ENCODE measurements around the gene TTC7B. TPM values are rescaled to one million over a fixed set of nuclear protein-coding genes. Genes with fewer than 3 reads are reported as not detected.

TTC7B gene
- total and polyA plus RNA-seq, 2 experiments from 2014 or later, result 7.9 to 28.6 TPM

- Histone ChIP-seq H3K4me3 (no peak overlapping the region), H3K9me2 (ENCODE audit: insufficient read depth) (peaks cover 6% of the 10 kb centered on the region; the same call in 1 of the 2 replicates), H3K27me3 (ENCODE audit: insufficient read depth) (no peaks in the 10 kb centered on the region), H3F3A (replicated peaks; ENCODE audit: low read depth) (no peaks in the 10 kb centered on the region), H3K27ac (ENCODE audit: low read depth) (no peak overlapping the region), H3K4me2 (no peak overlapping the region), H2AFZ (peak overlapping the region; percentile 49; the same call in 1 of the 2 replicates), H4K20me1 (replicated peaks; ENCODE audit: insufficient read depth) (no peaks in the 10 kb centered on the region), H3K36me3 (ENCODE audit: insufficient read depth) (no peaks in the 10 kb centered on the region), H3K4me1 (ENCODE audit: insufficient read depth) (peaks cover 14% of the 10 kb centered on the region), H3K79me2 (replicated peaks; ENCODE audit: insufficient read depth) (no peaks in the 10 kb centered on the region)
- Mint-ChIP-seq H3K27ac (no peak overlapping the region), H3K36me3 (ENCODE audit: low read depth) (no peaks in the 10 kb centered on the region; the same call in 2 of the 3 replicates), H3K4me1 (peaks cover 35% of the 10 kb centered on the region), H3K9me3 (no peaks in the 10 kb centered on the region), H3K27me3 (ENCODE audit: insufficient read depth, low read depth, poor library complexity) (peaks cover 8% of the 10 kb centered on the region), H3K4me3 (no peak overlapping the region)
- TF ChIP-seq ZNF462 (CRISPR knock-in tag; IDR thresholded peaks at IDR 0.05) (no peak), EZH2 (IDR thresholded peaks at IDR 0.05; ENCODE audit: low read depth, unreplicated experiment) (no peak), CREB1 (CRISPR knock-in tag; IDR thresholded peaks at IDR 0.05; ENCODE audit: low read depth) (no peak), ZNF331 (CRISPR knock-in tag; IDR thresholded peaks at IDR 0.05; ENCODE audit: low read depth) (no peak), EZH2phosphoT487 (IDR thresholded peaks at IDR 0.05; ENCODE audit: unreplicated experiment) (no peak), STAT1 (IDR thresholded peaks at IDR 0.05; ENCODE audit: unreplicated experiment) (no peak), ZNF114 (CRISPR knock-in tag; IDR thresholded peaks at IDR 0.05) (no peak), CTCF (conservative IDR thresholded peaks at IDR 0.05; ENCODE audit: low read depth in 2 of 2) (no peak), ETS1 (IDR thresholded peaks at IDR 0.05) (no peak), POLR2AphosphoS5 (IDR thresholded peaks at IDR 0.05; ENCODE audit: low read depth) (no peak), JUNB (IDR thresholded peaks at IDR 0.05; ENCODE audit: unreplicated experiment) (no peak), REST (IDR thresholded peaks at IDR 0.05; ENCODE audit: unreplicated experiment) (no peak), NANOG (IDR thresholded peaks at IDR 0.05; ENCODE audit: borderline replicate concordance) (no peak)
- ATAC-seq, result no peak
- DNase-seq (ENCODE audit: low spot score), result no peak
Observed at GRCh38 chr14:90505531-90505930, 310.7 kb downstream of the TTC7B start.

Measured in GM23338 (cell line).